ENCODE measurements around the gene TGFBR2.

Gene TGFBR2

DNA sequence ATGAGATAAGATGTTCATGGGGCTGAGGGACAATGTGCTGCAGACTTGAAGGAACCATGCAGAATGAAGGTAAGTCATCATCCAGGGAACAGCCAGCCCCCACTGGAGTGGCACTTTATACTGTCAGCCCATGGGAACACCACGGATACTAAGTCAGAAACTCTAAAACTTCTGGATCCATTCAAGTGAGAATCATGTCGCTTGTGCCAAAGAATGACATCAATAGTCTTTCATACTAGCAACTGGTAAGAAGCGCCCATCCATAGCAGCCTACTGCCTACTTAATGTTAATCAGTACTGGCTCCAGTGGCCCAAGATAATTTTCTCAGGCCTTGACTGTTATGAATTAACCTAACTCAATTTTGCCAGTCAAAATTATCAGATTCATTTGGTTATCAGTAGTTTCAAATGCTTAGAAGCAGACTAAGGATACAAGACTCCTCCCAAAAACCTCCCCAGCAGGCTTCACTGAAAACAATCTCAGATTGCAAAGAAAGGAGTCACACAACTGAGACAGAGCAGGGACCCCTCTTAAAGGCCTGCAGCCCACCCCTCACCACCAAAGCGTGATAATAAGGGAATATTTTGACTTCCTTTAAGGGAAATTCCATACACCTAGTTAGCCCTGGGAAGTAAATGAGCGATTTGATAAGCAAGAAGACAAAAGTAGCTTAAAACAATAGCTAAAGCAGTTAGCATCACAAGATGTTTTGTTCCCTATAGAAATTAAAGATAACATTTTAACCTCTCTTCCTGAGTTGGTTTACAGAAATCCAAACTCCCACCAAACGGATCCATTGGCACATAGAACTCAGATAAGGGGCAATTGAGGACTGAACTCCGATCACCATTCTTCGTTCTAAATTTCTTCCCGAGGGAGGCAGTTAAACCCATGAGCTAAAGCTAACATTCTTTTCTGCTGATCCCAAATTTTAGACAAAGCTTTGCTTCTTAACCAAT lies 98.8 kb downstream of the TGFBR2 start:
- ChIA-PET POLR2A (no interaction called here), CTCF (interaction anchor here (0.6 to 1.7 kb wide), 2 partner anchors 12 to 527 kb away, joined by 4 to 9 read pairs; no protein-coding TSS in a partner anchor)
- H3K4me1 ChIP-seq (ENCODE audit: control insufficient read depth, insufficient read depth, low read length): no peaks in the 10 kb centered on the region
- TF ChIP-seq, protein P1, sequence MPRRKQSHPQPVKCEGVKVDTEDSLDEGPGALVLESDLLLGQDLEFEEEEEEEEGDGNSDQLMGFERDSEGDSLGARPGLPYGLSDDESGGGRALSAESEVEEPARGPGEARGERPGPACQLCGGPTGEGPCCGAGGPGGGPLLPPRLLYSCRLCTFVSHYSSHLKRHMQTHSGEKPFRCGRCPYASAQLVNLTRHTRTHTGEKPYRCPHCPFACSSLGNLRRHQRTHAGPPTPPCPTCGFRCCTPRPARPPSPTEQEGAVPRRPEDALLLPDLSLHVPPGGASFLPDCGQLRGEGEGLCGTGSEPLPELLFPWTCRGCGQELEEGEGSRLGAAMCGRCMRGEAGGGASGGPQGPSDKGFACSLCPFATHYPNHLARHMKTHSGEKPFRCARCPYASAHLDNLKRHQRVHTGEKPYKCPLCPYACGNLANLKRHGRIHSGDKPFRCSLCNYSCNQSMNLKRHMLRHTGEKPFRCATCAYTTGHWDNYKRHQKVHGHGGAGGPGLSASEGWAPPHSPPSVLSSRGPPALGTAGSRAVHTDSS (tag by site-specific recombination; IDR thresholded peaks at IDR 0.05): no peak
- TF ChIP-seq, protein P2, sequence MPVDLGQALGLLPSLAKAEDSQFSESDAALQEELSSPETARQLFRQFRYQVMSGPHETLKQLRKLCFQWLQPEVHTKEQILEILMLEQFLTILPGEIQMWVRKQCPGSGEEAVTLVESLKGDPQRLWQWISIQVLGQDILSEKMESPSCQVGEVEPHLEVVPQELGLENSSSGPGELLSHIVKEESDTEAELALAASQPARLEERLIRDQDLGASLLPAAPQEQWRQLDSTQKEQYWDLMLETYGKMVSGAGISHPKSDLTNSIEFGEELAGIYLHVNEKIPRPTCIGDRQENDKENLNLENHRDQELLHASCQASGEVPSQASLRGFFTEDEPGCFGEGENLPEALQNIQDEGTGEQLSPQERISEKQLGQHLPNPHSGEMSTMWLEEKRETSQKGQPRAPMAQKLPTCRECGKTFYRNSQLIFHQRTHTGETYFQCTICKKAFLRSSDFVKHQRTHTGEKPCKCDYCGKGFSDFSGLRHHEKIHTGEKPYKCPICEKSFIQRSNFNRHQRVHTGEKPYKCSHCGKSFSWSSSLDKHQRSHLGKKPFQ (tag by site-specific recombination; IDR thresholded peaks at IDR 0.05): no peak
- TF ChIP-seq, protein P3, sequence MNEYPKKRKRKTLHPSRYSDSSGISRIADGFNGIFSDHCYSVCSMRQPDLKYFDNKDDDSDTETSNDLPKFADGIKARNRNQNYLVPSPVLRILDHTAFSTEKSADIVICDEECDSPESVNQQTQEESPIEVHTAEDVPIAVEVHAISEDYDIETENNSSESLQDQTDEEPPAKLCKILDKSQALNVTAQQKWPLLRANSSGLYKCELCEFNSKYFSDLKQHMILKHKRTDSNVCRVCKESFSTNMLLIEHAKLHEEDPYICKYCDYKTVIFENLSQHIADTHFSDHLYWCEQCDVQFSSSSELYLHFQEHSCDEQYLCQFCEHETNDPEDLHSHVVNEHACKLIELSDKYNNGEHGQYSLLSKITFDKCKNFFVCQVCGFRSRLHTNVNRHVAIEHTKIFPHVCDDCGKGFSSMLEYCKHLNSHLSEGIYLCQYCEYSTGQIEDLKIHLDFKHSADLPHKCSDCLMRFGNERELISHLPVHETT (tag by site-specific recombination; IDR thresholded peaks at IDR 0.05): no peak
- TF ChIP-seq, protein P4, sequence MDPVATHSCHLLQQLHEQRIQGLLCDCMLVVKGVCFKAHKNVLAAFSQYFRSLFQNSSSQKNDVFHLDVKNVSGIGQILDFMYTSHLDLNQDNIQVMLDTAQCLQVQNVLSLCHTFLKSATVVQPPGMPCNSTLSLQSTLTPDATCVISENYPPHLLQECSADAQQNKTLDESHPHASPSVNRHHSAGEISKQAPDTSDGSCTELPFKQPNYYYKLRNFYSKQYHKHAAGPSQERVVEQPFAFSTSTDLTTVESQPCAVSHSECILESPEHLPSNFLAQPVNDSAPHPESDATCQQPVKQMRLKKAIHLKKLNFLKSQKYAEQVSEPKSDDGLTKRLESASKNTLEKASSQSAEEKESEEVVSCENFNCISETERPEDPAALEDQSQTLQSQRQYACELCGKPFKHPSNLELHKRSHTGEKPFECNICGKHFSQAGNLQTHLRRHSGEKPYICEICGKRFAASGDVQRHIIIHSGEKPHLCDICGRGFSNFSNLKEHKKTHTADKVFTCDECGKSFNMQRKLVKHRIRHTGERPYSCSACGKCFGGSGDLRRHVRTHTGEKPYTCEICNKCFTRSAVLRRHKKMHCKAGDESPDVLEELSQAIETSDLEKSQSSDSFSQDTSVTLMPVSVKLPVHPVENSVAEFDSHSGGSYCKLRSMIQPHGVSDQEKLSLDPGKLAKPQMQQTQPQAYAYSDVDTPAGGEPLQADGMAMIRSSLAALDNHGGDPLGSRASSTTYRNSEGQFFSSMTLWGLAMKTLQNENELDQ (tag by site-specific recombination; IDR thresholded peaks at IDR 0.05; ENCODE audit: low read depth): no peak
- no peak for TF ChIP-seq ZNF138 (tag by site-specific recombination; IDR thresholded peaks at IDR 0.05; ENCODE audit: borderline replicate concordance)
- no peak for TF ChIP-seq HOXA7 (CRISPR knock-in tag; IDR thresholded peaks at IDR 0.05; ENCODE audit: borderline replicate concordance)
- TF ChIP-seq GLIS2 (tag by site-specific recombination; IDR thresholded peaks at IDR 0.05): no peak
- TF ChIP-seq, protein P5, sequence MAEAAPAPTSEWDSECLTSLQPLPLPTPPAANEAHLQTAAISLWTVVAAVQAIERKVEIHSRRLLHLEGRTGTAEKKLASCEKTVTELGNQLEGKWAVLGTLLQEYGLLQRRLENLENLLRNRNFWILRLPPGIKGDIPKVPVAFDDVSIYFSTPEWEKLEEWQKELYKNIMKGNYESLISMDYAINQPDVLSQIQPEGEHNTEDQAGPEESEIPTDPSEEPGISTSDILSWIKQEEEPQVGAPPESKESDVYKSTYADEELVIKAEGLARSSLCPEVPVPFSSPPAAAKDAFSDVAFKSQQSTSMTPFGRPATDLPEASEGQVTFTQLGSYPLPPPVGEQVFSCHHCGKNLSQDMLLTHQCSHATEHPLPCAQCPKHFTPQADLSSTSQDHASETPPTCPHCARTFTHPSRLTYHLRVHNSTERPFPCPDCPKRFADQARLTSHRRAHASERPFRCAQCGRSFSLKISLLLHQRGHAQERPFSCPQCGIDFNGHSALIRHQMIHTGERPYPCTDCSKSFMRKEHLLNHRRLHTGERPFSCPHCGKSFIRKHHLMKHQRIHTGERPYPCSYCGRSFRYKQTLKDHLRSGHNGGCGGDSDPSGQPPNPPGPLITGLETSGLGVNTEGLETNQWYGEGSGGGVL (tag by site-specific recombination; IDR thresholded peaks at IDR 0.05): no peak
- no peak for TF ChIP-seq ZNF335 (tag by site-specific recombination; conservative IDR thresholded peaks at IDR 0.05)
- no peak for TF ChIP-seq ZNF677 (tag by site-specific recombination; IDR thresholded peaks at IDR 0.05)
- TF ChIP-seq ZXDB (tag by site-specific recombination; IDR thresholded peaks at IDR 0.05): no peak
- TF ChIP-seq ZNF837 (tag by site-specific recombination; IDR thresholded peaks at IDR 0.05): no peak
- no peak for TF ChIP-seq MZF1 (tag by site-specific recombination; IDR thresholded peaks at IDR 0.05; ENCODE audit: borderline replicate concordance)
- no peak for TF ChIP-seq ZNF768 (tag by site-specific recombination; IDR thresholded peaks at IDR 0.05)
- TF ChIP-seq ZNF157 (tag by site-specific recombination; IDR thresholded peaks at IDR 0.05): no peak
- no peak for TF ChIP-seq ZNF571 (tag by site-specific recombination; IDR thresholded peaks at IDR 0.05)
- no peak for TF ChIP-seq ZNF501 (tag by site-specific recombination; IDR thresholded peaks at IDR 0.05)
- no peaks in the 10 kb centered on the region for H3K36me3 ChIP-seq (ENCODE audit: control insufficient read depth in 2 of 2, insufficient read depth in 1 of 2, low read length in 2 of 2)
- H3K4me3 ChIP-seq (ENCODE audit: low read depth, low read length): no peak overlapping the region
- H3K9me3 ChIP-seq (ENCODE audit: control insufficient read depth, insufficient read depth, low read depth, low read length): no peaks in the 10 kb centered on the region
- H3K27ac ChIP-seq (ENCODE audit: extremely low read depth, low read depth, low read length): no peak overlapping the region

Data from HEK293 (cell line).